H9 (cell line): Measurements from ENCODE around the gene TMPRSS6. TPM values are rescaled to one million over a fixed set of nuclear protein-coding genes. Genes with fewer than 3 reads are reported as not detected.

ENCODE experiments used
- DNase-seq: peaks from one replicate; pipeline ENCODE4 v3.0.0-alpha.2; 2017
- H2AFZ ChIP-seq: one replicate; pipeline ENCODE4 v1.6.1; 2013; ENCODE audit warnings: mild to moderate bottlenecking, low read length, control low read depth, moderate library complexity
- H2AK5ac ChIP-seq: 2 replicates; pipeline ENCODE4 v1.6.1; 2013; ENCODE audit warnings: low read length, control low read depth, mixed read lengths; ENCODE audit not compliant: insufficient read length
- H2BK120ac ChIP-seq: one replicate; pipeline ENCODE4 v1.6.1; 2013; ENCODE audit warnings: low read depth, mild to moderate bottlenecking, low read length, control low read depth, inconsistent platforms; ENCODE audit not compliant: poor library complexity, severe bottlenecking
- H2BK12ac ChIP-seq: 2 replicates; pipeline ENCODE4 v1.6.1; 2013; ENCODE audit warnings: low read length, control low read depth, mixed read lengths, low read depth; ENCODE audit not compliant: insufficient read length
- H2BK15ac ChIP-seq: 2 replicates; pipeline ENCODE4 v1.6.1; 2013; ENCODE audit warnings: low read depth, low read length, control low read depth
- H2BK20ac ChIP-seq: one replicate; pipeline ENCODE4 v1.6.1; 2013; ENCODE audit warnings: low read depth, mild to moderate bottlenecking, low read length, control low read depth, inconsistent platforms; ENCODE audit not compliant: poor library complexity, severe bottlenecking
- H2BK5ac ChIP-seq: 2 replicates; pipeline ENCODE4 v1.6.1; 2013; ENCODE audit warnings: low read length, control low read depth, mixed read lengths; ENCODE audit not compliant: insufficient read length
- H3K14ac ChIP-seq: 2 replicates; pipeline ENCODE4 v1.6.1; 2013; ENCODE audit warnings: low read length, control low read depth; ENCODE audit not compliant: insufficient read depth
- H3K18ac ChIP-seq: 2 replicates; pipeline ENCODE4 v1.6.1; 2013; ENCODE audit warnings: low read depth, mild to moderate bottlenecking, mixed read lengths, low read length, control low read depth; ENCODE audit not compliant: insufficient read length
- H3K23ac ChIP-seq: 2 replicates; pipeline ENCODE4 v1.6.1; 2013; ENCODE audit warnings: low read length, control low read depth, mixed read lengths, low read depth; ENCODE audit not compliant: insufficient read length
- H3K23me2 ChIP-seq: 2 replicates; pipeline ENCODE4 v1.6.1; 2013; ENCODE audit warnings: low read depth, mild to moderate bottlenecking, mixed read lengths, low read length, control low read depth; ENCODE audit not compliant: insufficient read length, poor library complexity, severe bottlenecking
- H3K27ac ChIP-seq: 2 replicates; pipeline ENCODE4 v1.5.1; 2013; ENCODE audit warnings: low read length, control low read depth, mixed read lengths, low read depth; ENCODE audit not compliant: insufficient read length
- H3K27me3 ChIP-seq: 2 replicates; pipeline ENCODE4 v1.6.1; 2013; ENCODE audit warnings: low read length, control low read depth, inconsistent platforms; ENCODE audit not compliant: insufficient read depth
- H3K4ac ChIP-seq: 2 replicates; pipeline ENCODE4 v1.6.1; 2013; ENCODE audit warnings: low read depth, mild to moderate bottlenecking, control low read depth, inconsistent platforms, low read length, moderate library complexity
- H3K4me1 ChIP-seq: 2 replicates; pipeline ENCODE4 v1.6.1; 2013; ENCODE audit warnings: low read length, control low read depth, inconsistent platforms; ENCODE audit not compliant: insufficient read depth
- H3K4me2 ChIP-seq: 2 replicates; pipeline ENCODE4 v1.6.1; 2013; ENCODE audit warnings: low read length, control low read depth, mixed read lengths; ENCODE audit not compliant: insufficient read length, insufficient read depth
- H3K56ac ChIP-seq: 2 replicates; pipeline ENCODE4 v1.6.1; 2013; ENCODE audit warnings: low read depth, mild to moderate bottlenecking, mixed read lengths, low read length, control low read depth; ENCODE audit not compliant: insufficient read length
- H3K79me1 ChIP-seq: 2 replicates; pipeline ENCODE4 v1.6.1; 2013; ENCODE audit warnings: low read depth, mild to moderate bottlenecking, moderate library complexity, low read length, control low read depth, inconsistent platforms; ENCODE audit not compliant: insufficient read depth, poor library complexity, severe bottlenecking
- H3K79me2 ChIP-seq: 2 replicates; pipeline ENCODE4 v1.6.1; 2013; ENCODE audit warnings: low read length, control low read depth, inconsistent platforms; ENCODE audit not compliant: insufficient read depth
- H3K9ac ChIP-seq: 2 replicates; pipeline ENCODE4 v1.6.1; 2013; ENCODE audit warnings: low read length, control low read depth, mixed read lengths; ENCODE audit not compliant: insufficient read length; ENCODE audit errors: extremely low read depth
- H3K9me3 ChIP-seq: one replicate; pipeline ENCODE4 v1.6.1; 2013; ENCODE audit warnings: low read depth, low read length, inconsistent platforms; ENCODE audit not compliant: control insufficient read depth
- H3T11ph ChIP-seq: one replicate; pipeline ENCODE4 v1.6.1; 2013; ENCODE audit warnings: mild to moderate bottlenecking, low read length, control low read depth, inconsistent platforms
- H4K20me1 ChIP-seq: one replicate; pipeline ENCODE4 v1.6.1; 2013; ENCODE audit not compliant: control insufficient read depth, insufficient read length, insufficient read depth
- H4K5ac ChIP-seq: 2 replicates; pipeline ENCODE4 v1.6.1; 2013; ENCODE audit warnings: low read depth, mild to moderate bottlenecking, mixed read lengths, low read length, control low read depth; ENCODE audit not compliant: insufficient read length
- H4K8ac ChIP-seq: replicated peaks from 2 replicates; pipeline ENCODE4 v1.6.1; 2013; ENCODE audit warnings: low read length, control low read depth, mixed read lengths, low read depth; ENCODE audit not compliant: insufficient read length
- H4K91ac ChIP-seq: 2 replicates; pipeline ENCODE4 v1.6.1; 2013; ENCODE audit warnings: low read depth, mild to moderate bottlenecking, moderate library complexity, mixed read lengths, low read length, control low read depth; ENCODE audit not compliant: insufficient read length
- H3K27ac Mint-ChIP-seq, 3 experiments: 2 replicates in 2 of 3; 3 replicates in 1 of 3; pipeline ENCODE4 v1.8.0; 2020 to 2021; ENCODE audit warnings: mixed read lengths in 3 of 3, mild to moderate bottlenecking in 1 of 3, moderate library complexity in 1 of 3
- H3K27me3 Mint-ChIP-seq: 2 replicates; pipeline ENCODE4 v1.8.0; 2021; ENCODE audit warnings: low read depth, mild to moderate bottlenecking, moderate library complexity, mixed read lengths
- H3K36me3 Mint-ChIP-seq, 3 experiments: 2 replicates in 2 of 3; 3 replicates in 1 of 3; pipeline ENCODE4 v1.8.0; 2020 to 2021; ENCODE audit warnings: low read depth in 3 of 3, mixed read lengths in 3 of 3; ENCODE audit not compliant: insufficient read depth in 1 of 3
- H3K4me1 Mint-ChIP-seq, 2 experiments: 2 replicates each; pipeline ENCODE4 v1.8.0; 2020; ENCODE audit warnings: mixed read lengths in 2 of 2
- H3K4me3 Mint-ChIP-seq, 2 experiments: 2 replicates in 1 of 2; 3 replicates in 1 of 2; pipeline ENCODE4 v1.8.0; 2020 to 2021; ENCODE audit warnings: mild to moderate bottlenecking in 2 of 2, mixed read lengths in 2 of 2, moderate library complexity in 1 of 2
- H3K9me3 Mint-ChIP-seq, 2 experiments: 2 replicates in 1 of 2; 3 replicates in 1 of 2; pipeline ENCODE4 v1.8.0; 2020; ENCODE audit warnings: mild to moderate bottlenecking in 2 of 2, mixed read lengths in 2 of 2, moderate library complexity in 1 of 2
- CTCF ChIP-seq: fragments of 200-600 bp; sonication (generic); conservative IDR thresholded peaks from 3 replicates; pipeline ENCODE4 v1.8.0; 2021; ENCODE audit warnings: antibody characterized with exemption, mild to moderate bottlenecking
- WGBS: extraction: QIAGEN DNeasy Blood & Tissue Kit; methylation state at CpG from one replicate; pipeline ENCODE4 v1.1.7; 2013; ENCODE audit warnings: missing lambda C conversion rate, low lambda C conversion rate, mixed read lengths; ENCODE audit not compliant: insufficient read length; ENCODE audit errors: extremely low coverage; 5-methylcytosine and 5-hydroxymethylcytosine counted together
- total RNA-seq: library from RNA; stranded (reverse); gene quantifications from 2 replicates; pipeline ENCODE4 v1.2.1, GENCODE V29; 2021

TMPRSS6 gene
- total RNA-seq, 1 experiment from 2014 or later = not detected

DNA sequence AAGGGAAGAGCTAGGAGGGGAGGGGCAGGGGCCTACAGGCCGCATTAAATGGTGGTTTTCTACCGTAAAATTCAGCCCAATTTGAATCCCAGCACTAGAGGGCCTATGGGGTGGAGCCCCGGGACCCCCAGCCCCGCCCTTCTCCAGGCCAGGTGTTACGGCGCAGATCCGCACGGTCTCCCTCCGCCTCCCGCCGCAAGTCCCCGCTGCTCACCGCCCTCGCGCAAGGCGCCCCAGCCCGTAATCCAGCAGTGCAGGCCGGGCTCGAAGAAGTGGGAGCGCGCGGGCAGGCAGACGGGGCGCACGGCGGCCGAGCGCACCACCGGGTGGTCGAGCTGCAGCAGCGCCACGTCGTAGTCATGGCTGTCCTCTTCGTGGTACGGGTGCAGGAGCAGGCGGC, 40.7 kb downstream of the TMPRSS6 start:
- no CpG with 5 or more reads among the region's 36 CpGs for WGBS
- no peak overlapping the region for H4K91ac ChIP-seq
- H2BK15ac ChIP-seq = no peak overlapping the region
- H3K9ac ChIP-seq = no peak overlapping the region
- H3K4me1 Mint-ChIP-seq = no peaks in the 10 kb centered on the region
- H2AFZ ChIP-seq = no peak overlapping the region
- no peak overlapping the region for H3K23ac ChIP-seq
- no peak overlapping the region for H3K56ac ChIP-seq
- peak; percentile 23; the same call in 1 of the 3 replicates for TF ChIP-seq CTCF
- H2BK120ac ChIP-seq = no peak overlapping the region
- peaks cover 16% of the 10 kb centered on the region for H3K27me3 ChIP-seq
- H3K79me2 ChIP-seq = no peaks in the 10 kb centered on the region
- no peaks in the 10 kb centered on the region for H3K79me1 ChIP-seq
- DNase-seq = peak; percentile 81
- no peak overlapping the region for H3K27ac Mint-ChIP-seq
- H3K4me1 ChIP-seq = no peaks in the 10 kb centered on the region
- no peak overlapping the region for H2BK20ac ChIP-seq
- H4K5ac ChIP-seq = no peak overlapping the region
- no peak overlapping the region for H2BK5ac ChIP-seq
- peak overlapping the region; percentile 12 to 51; a peak in 3 of 5 replicates for H3K4me3 Mint-ChIP-seq
- no peak overlapping the region for H3T11ph ChIP-seq
- H2AK5ac ChIP-seq = no peak overlapping the region
- no peak overlapping the region for H2BK12ac ChIP-seq
- H3K23me2 ChIP-seq = peaks cover 3% of the 10 kb centered on the region
- no peak overlapping the region for H3K18ac ChIP-seq
- no peak overlapping the region for H3K27ac ChIP-seq
- H3K14ac ChIP-seq = 0 out of 2 replicates have a peak overlapping the region, but pooled peaks have one; percentile 69
- no peak overlapping the region for H4K8ac ChIP-seq
- H3K27me3 Mint-ChIP-seq = peaks cover 47% of the 10 kb centered on the region
- H4K20me1 ChIP-seq = peaks cover 2% of the 10 kb centered on the region
- no peak overlapping the region for H3K4ac ChIP-seq
- peaks cover 2 to 9% (median 6%) of the 10 kb centered on the region in 3 experiments; a peak in 5 of 7 replicates for H3K36me3 Mint-ChIP-seq
- no peaks in the 10 kb centered on the region for H3K9me3 ChIP-seq
- peak overlapping the region; percentile 38 for H3K4me2 ChIP-seq
- H3K9me3 Mint-ChIP-seq = no peaks in the 10 kb centered on the region; a peak in 1 of 5 replicates
